OCI-LY1 (cell line): ENCODE results near the gene KCNMA1.

ENCODE experiments used
- H2AFZ ChIP-seq: fragments of 200-600 bp; sonication (generic), shearing (Covaris generic); 2 replicates; pipeline ENCODE4 v1.6.0; 2014; ENCODE audit warnings: antibody characterized with exemption, mild to moderate bottlenecking, low read length
- H3F3A ChIP-seq: fragments of 200-600 bp; sonication (generic), shearing (Covaris generic); 2 replicates; pipeline ENCODE4 v1.6.0; 2014; ENCODE audit warnings: mild to moderate bottlenecking, antibody characterized with exemption, low read length, moderate library complexity; ENCODE audit not compliant: insufficient read depth
- H3K27ac ChIP-seq: fragments of 200-600 bp; sonication (generic); 2 replicates; pipeline ENCODE4 v1.5.1; 2014; ENCODE audit warnings: low read length, mixed run types, mild to moderate bottlenecking, low read depth; ENCODE audit not compliant: poor library complexity, severe bottlenecking
- H3K27me3 ChIP-seq: fragments of 200-600 bp; sonication (generic); 2 replicates; pipeline ENCODE4 v1.6.0; 2014; ENCODE audit warnings: antibody characterized with exemption, mild to moderate bottlenecking, low read length, moderate library complexity; ENCODE audit not compliant: insufficient read depth
- H3K36me3 ChIP-seq: fragments of 200-600 bp; sonication (generic); 2 replicates; pipeline ENCODE4 v1.6.1; 2014; ENCODE audit warnings: mild to moderate bottlenecking, antibody characterized with exemption, low read length, moderate library complexity, mixed read lengths; ENCODE audit not compliant: insufficient read depth
- H3K4me1 ChIP-seq: fragments of 200-600 bp; sonication (generic); 2 replicates; pipeline ENCODE4 v1.5.1; 2014; ENCODE audit warnings: mild to moderate bottlenecking, low read length, moderate library complexity; ENCODE audit not compliant: insufficient read depth, severe bottlenecking
- H3K4me2 ChIP-seq: fragments of 200-600 bp; sonication (generic), shearing (Covaris generic); 2 replicates; pipeline ENCODE4 v1.6.1; 2014; ENCODE audit warnings: low read length
- H3K4me3 ChIP-seq: fragments of 200-600 bp; sonication (generic); 2 replicates; pipeline ENCODE4 v1.5.1; 2014; ENCODE audit warnings: low read length, low read depth, mild to moderate bottlenecking, mixed read lengths; ENCODE audit not compliant: poor library complexity, severe bottlenecking
- H3K79me2 ChIP-seq: fragments of 200-600 bp; shearing (Covaris generic); 2 replicates; pipeline ENCODE4 v1.6.1; 2016; ENCODE audit warnings: mixed run types, low read length, mixed read lengths; ENCODE audit not compliant: insufficient read depth
- H3K9ac ChIP-seq: fragments of 200-600 bp; sonication (generic), shearing (Covaris generic); 2 replicates; pipeline ENCODE4 v1.6.1; 2014; ENCODE audit warnings: mild to moderate bottlenecking, low read length, mixed read lengths
- H3K9me2 ChIP-seq: fragments of 200-600 bp; sonication (generic), shearing (Covaris generic); 2 replicates; pipeline ENCODE4 v1.6.1; 2014; ENCODE audit warnings: low read depth, mild to moderate bottlenecking, low read length, mixed read lengths
- H3K9me3 ChIP-seq: fragments of 200-600 bp; shearing (Covaris generic); 2 replicates; pipeline ENCODE4 v1.6.1; 2014; ENCODE audit warnings: low read length, mixed read lengths
- H4K20me1 ChIP-seq: fragments of 200-600 bp; sonication (generic), shearing (Covaris generic); 2 replicates; pipeline ENCODE4 v1.6.0; 2016; ENCODE audit warnings: mild to moderate bottlenecking, low read length; ENCODE audit not compliant: insufficient read depth
- EZH2 ChIP-seq: fragments of 200-600 bp; sonication (generic), shearing (Covaris generic); IDR thresholded peaks from 2 replicates; pipeline ENCODE4 v1.8.0; 2017; ENCODE audit warnings: borderline replicate concordance, mixed run types, mild to moderate bottlenecking, antibody characterized with exemption, low read length, moderate library complexity, mixed read lengths
- TF ChIP-seq, protein P1 (sequence below): fragments of 200-600 bp; sonication (generic), shearing (Covaris generic); IDR thresholded peaks from 2 replicates; pipeline ENCODE4 v1.5.1; 2017; ENCODE audit warnings: mild to moderate bottlenecking, antibody characterized with exemption, low read length, moderate library complexity, mixed read lengths

KCNMA1 gene

DNA sequence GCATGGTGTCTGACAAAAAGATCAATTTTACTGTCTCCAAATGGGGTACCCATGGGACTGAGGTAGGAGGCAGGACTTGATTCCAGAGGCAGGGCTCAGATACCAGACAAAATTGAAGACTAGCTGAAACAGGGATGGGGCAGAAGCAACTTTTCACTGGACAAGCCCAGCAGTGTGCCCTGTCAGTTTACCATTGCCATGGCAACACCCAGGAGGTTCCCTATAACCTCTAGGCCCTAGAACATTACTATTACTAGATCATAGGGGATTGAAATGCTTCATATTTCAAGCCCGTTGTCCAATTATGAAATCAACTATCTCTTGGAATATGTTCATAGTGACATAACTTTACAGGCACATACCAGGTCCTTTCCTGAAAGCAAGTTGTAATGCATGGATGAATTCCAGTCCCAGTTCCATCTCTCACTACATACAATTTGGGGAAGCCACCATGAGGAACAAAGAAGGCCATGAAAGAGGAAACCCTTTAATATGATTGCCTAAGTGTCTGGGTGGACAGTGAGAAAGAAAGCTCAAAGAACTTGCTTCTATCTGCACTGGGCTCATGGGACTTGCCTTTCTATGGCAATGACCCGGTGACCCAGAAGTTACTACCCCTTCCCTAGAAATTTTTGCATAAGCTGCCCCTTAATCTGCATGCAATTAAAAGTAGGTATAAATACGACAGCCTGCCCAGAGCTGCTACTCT lies 557.9 kb downstream of the KCNMA1 start:
- Histone ChIP-seq H3K9me2 (no peaks in the 10 kb centered on the region), H3K4me3 (no peak overlapping the region), H3K36me3 (no peaks in the 10 kb centered on the region), H3K79me2 (no peaks in the 10 kb centered on the region), H3K27ac (no peak overlapping the region), H3K9me3 (no peaks in the 10 kb centered on the region), H3K9ac (no peak overlapping the region), H3K4me2 (no peak overlapping the region), H4K20me1 (no peaks in the 10 kb centered on the region), H3K4me1 (no peaks in the 10 kb centered on the region), H3K27me3 (no peaks in the 10 kb centered on the region), H3F3A (no peaks in the 10 kb centered on the region), H2AFZ (no peak overlapping the region)
- TF ChIP-seq, protein P1, sequence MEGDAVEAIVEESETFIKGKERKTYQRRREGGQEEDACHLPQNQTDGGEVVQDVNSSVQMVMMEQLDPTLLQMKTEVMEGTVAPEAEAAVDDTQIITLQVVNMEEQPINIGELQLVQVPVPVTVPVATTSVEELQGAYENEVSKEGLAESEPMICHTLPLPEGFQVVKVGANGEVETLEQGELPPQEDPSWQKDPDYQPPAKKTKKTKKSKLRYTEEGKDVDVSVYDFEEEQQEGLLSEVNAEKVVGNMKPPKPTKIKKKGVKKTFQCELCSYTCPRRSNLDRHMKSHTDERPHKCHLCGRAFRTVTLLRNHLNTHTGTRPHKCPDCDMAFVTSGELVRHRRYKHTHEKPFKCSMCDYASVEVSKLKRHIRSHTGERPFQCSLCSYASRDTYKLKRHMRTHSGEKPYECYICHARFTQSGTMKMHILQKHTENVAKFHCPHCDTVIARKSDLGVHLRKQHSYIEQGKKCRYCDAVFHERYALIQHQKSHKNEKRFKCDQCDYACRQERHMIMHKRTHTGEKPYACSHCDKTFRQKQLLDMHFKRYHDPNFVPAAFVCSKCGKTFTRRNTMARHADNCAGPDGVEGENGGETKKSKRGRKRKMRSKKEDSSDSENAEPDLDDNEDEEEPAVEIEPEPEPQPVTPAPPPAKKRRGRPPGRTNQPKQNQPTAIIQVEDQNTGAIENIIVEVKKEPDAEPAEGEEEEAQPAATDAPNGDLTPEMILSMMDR, result no peak
- TF ChIP-seq EZH2, result no peak

DNA sequence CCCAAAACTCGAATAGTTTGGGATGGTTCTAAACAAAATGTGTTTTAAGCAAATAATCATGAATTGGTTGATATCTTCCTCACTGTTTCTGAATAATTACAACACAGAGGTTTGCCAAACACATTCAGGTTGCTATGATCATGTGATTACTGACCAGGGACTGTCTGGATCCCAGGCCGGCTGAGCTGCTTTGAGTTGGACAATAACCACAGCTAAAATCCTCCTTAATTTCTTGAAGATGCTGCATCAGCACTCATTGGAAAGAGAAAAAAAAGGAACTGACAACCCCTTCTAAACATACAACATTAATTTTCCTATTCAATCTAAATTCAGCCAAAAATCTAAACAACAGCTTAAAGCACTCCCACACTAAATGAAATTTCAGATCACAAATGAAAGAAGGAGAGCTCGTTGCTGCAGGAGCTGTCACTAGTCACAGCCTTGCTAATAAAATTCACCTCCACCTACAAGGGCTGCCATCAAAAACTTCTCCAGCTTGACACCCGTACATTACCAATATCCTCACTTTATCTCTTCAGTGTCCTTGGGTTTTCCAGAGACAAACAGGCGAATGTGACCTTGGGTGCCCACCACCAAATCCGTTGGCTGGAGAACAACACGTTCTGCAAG lies 560.2 kb downstream of the KCNMA1 start:
- no peaks in the 10 kb centered on the region for H3K36me3 ChIP-seq
- H3K9ac ChIP-seq, result no peak overlapping the region
- H3K9me2 ChIP-seq, result no peaks in the 10 kb centered on the region
- TF ChIP-seq EZH2, result no peak
- TF ChIP-seq, protein P1, result no peak
- H2AFZ ChIP-seq, result no peak overlapping the region
- H3F3A ChIP-seq, result no peaks in the 10 kb centered on the region
- no peak overlapping the region for H3K4me3 ChIP-seq
- no peaks in the 10 kb centered on the region for H3K27me3 ChIP-seq
- H3K79me2 ChIP-seq, result no peaks in the 10 kb centered on the region
- H3K27ac ChIP-seq, result no peak overlapping the region
- H3K4me1 ChIP-seq, result no peaks in the 10 kb centered on the region
- no peak overlapping the region for H3K4me2 ChIP-seq
- no peaks in the 10 kb centered on the region for H4K20me1 ChIP-seq
- H3K9me3 ChIP-seq, result no peaks in the 10 kb centered on the region

DNA sequence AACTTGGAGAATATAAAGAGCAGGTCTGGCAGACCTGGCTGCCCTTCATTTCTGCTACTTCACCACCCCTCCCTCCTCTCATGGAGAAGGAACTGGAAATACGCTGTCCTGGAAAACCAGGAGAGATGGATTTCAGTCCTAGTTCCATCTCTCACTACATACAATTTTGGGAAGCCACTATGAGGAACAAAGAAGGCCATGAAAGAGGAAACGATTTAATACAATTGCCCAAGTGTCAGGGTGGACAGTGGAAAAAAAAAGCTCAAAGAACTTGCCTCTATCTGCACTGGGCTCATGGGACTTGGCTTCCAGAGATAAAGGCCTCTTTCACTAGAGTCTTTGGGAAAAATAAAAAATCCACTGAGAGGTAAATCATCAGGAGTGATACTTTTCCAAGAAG lies 561.7 kb downstream of the KCNMA1 start:
- Histone ChIP-seq H3K9me3 (no peaks in the 10 kb centered on the region), H3K27ac (no peak overlapping the region), H3K9ac (no peak overlapping the region), H3K4me2 (no peak overlapping the region), H3K9me2 (no peaks in the 10 kb centered on the region), H3K4me3 (no peak overlapping the region), H3K36me3 (no peaks in the 10 kb centered on the region), H3K4me1 (no peaks in the 10 kb centered on the region), H3K79me2 (no peaks in the 10 kb centered on the region), H2AFZ (no peak overlapping the region), H3K27me3 (no peaks in the 10 kb centered on the region), H3F3A (no peaks in the 10 kb centered on the region), H4K20me1 (no peaks in the 10 kb centered on the region)
- TF ChIP-seq EZH2, result no peak
- TF ChIP-seq, protein P1, result no peak
